ENCODE measurements around the gene PARG. TPM values are rescaled to one million over a fixed set of nuclear protein-coding genes. Genes with fewer than 3 reads are reported as not detected.

Gene PARG
- total RNA-seq, 2 experiments from 2014 or later, result 29.9 to 31.6 TPM

Other genes starting within 250 kb of the PARG start
- 1 to 10 TPM in 1 of 2 experiments, under 1 TPM in 1; 0.46 to 1.1 TPM for gene OGDHL, start 179.7 kb downstream of the PARG start, total RNA-seq
- gene TIMM23B, start within 50 bp of the PARG start, total RNA-seq, result 10 to 100 TPM; 20.6 to 21.7 TPM
- 10 to 100 TPM; 13.6 to 14.7 TPM for gene AGAP6, start 46.4 kb upstream of the PARG start, total RNA-seq
- 10 to 100 TPM; 27.4 to 29.9 TPM for gene WASHC2A, start 125.9 kb upstream of the PARG start, total RNA-seq

Measured in activated naive CD8-positive, alpha-beta T cell treated with anti-CD3 and anti-CD28 coated beads for 36 hours (primary cell).